ENCODE results near the gene MAGEB3. TPM values are rescaled to one million over a fixed set of nuclear protein-coding genes. Genes with fewer than 3 reads are reported as not detected.

The MAGEB3 gene
- polyA plus RNA-seq, 1 of the 3 experiments (the other 2 are of a cell fraction), result not detected

DNA sequence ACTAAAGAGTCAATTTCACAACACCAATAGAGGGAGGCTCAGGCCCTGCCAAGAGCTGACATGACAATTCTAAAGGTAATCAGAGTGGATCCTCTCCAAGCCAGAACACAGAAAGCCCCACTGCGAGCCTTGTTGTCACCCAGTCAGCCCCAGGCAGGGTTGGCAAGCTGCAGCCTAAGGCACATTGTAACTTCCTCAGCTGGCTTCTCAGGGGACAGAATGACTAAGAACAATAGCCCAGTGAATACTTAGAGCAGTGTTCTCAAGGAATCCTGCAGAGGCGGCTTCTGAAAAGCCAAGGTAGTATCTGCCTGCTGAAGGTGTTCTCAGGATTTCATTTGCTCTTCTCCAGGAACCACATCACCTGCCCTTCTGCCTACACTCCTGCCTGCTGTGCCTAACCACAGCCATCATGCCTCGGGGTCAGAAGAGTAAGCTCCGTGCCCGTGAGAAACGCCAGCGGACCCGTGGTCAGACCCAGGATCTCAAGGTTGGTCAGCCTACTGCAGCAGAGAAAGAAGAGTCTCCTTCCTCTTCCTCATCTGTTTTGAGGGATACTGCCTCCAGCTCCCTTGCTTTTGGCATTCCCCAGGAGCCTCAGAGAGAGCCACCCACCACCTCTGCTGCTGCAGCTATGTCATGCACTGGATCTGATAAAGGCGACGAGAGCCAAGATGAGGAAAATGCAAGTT is 11.4 kb downstream of the MAGEB3 start, which contains the start of gene MAGEB4:
Gene MAGEB4, plus strand, starts transcription at position 277 of the 692 bp plus-strand sequence. Its CDS starts 136 bp downstream, at position 413.
- Histone ChIP-seq H4K20me1 (ENCODE audit: insufficient read depth) (no peaks in the 10 kb centered on the region), H3K4me3 (ENCODE audit: low read depth in 2 of 2, low read length in 1 of 2) (no peak within 1 kb of the TSS), H3K36me3 (replicated peaks in 1 of 2; ENCODE audit: control insufficient read depth in 1 of 2, insufficient read depth in 2 of 2, low read length in 1 of 2) (no peaks in the 10 kb centered on the region), H2AFZ (ENCODE audit: low read depth) (no peak within 1 kb of the TSS), H3K9ac (no peak within 1 kb of the TSS), H3F3A (replicated peaks; ENCODE audit: insufficient read depth) (no peaks in the 10 kb centered on the region), H3K9me3 (no peaks in the 10 kb centered on the region), H3K27me3 (ENCODE audit: insufficient read depth) (peaks cover 20% of the 10 kb centered on the region; the same call in 1 of the 2 replicates), H3K4me1 (ENCODE audit: control insufficient read depth in 1 of 2, insufficient read depth in 2 of 2, low read depth in 1 of 2, low read length in 1 of 2) (no peaks in the 10 kb centered on the region), H3K79me2 (ENCODE audit: insufficient read depth) (no peaks in the 10 kb centered on the region), H3K9me2 (no peaks in the 10 kb centered on the region), H3K27ac (ENCODE audit: low read depth in 2 of 2, low read length in 1 of 2) (no peak within 1 kb of the TSS), H3K4me2 (no peak within 1 kb of the TSS)
- no peak for TF ChIP-seq FOSL2 (IDR thresholded peaks at IDR 0.05; ENCODE audit: borderline replicate concordance, low read depth)
- TF ChIP-seq, protein P1, sequence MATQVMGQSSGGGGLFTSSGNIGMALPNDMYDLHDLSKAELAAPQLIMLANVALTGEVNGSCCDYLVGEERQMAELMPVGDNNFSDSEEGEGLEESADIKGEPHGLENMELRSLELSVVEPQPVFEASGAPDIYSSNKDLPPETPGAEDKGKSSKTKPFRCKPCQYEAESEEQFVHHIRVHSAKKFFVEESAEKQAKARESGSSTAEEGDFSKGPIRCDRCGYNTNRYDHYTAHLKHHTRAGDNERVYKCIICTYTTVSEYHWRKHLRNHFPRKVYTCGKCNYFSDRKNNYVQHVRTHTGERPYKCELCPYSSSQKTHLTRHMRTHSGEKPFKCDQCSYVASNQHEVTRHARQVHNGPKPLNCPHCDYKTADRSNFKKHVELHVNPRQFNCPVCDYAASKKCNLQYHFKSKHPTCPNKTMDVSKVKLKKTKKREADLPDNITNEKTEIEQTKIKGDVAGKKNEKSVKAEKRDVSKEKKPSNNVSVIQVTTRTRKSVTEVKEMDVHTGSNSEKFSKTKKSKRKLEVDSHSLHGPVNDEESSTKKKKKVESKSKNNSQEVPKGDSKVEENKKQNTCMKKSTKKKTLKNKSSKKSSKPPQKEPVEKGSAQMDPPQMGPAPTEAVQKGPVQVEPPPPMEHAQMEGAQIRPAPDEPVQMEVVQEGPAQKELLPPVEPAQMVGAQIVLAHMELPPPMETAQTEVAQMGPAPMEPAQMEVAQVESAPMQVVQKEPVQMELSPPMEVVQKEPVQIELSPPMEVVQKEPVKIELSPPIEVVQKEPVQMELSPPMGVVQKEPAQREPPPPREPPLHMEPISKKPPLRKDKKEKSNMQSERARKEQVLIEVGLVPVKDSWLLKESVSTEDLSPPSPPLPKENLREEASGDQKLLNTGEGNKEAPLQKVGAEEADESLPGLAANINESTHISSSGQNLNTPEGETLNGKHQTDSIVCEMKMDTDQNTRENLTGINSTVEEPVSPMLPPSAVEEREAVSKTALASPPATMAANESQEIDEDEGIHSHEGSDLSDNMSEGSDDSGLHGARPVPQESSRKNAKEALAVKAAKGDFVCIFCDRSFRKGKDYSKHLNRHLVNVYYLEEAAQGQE (IDR thresholded peaks at IDR 0.05; ENCODE audit: low read depth, low read length), result no peak
- no peak for TF ChIP-seq GABPA (IDR thresholded peaks at IDR 0.05; ENCODE audit: low read depth)
- no peak for TF ChIP-seq RFX5 (IDR thresholded peaks at IDR 0.05; ENCODE audit: low read length)
- TF ChIP-seq SIN3A (IDR thresholded peaks at IDR 0.05; ENCODE audit: borderline replicate concordance, low read depth, low read length), result no peak
- TF ChIP-seq, protein P2, sequence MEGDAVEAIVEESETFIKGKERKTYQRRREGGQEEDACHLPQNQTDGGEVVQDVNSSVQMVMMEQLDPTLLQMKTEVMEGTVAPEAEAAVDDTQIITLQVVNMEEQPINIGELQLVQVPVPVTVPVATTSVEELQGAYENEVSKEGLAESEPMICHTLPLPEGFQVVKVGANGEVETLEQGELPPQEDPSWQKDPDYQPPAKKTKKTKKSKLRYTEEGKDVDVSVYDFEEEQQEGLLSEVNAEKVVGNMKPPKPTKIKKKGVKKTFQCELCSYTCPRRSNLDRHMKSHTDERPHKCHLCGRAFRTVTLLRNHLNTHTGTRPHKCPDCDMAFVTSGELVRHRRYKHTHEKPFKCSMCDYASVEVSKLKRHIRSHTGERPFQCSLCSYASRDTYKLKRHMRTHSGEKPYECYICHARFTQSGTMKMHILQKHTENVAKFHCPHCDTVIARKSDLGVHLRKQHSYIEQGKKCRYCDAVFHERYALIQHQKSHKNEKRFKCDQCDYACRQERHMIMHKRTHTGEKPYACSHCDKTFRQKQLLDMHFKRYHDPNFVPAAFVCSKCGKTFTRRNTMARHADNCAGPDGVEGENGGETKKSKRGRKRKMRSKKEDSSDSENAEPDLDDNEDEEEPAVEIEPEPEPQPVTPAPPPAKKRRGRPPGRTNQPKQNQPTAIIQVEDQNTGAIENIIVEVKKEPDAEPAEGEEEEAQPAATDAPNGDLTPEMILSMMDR (IDR thresholded peaks at IDR 0.05), result no peak
- TF ChIP-seq, protein P3, sequence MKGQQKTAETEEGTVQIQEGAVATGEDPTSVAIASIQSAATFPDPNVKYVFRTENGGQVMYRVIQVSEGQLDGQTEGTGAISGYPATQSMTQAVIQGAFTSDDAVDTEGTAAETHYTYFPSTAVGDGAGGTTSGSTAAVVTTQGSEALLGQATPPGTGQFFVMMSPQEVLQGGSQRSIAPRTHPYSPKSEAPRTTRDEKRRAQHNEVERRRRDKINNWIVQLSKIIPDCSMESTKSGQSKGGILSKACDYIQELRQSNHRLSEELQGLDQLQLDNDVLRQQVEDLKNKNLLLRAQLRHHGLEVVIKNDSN (IDR thresholded peaks at IDR 0.05; ENCODE audit: borderline replicate concordance, low read depth), result no peak
- TF ChIP-seq, protein P4, sequence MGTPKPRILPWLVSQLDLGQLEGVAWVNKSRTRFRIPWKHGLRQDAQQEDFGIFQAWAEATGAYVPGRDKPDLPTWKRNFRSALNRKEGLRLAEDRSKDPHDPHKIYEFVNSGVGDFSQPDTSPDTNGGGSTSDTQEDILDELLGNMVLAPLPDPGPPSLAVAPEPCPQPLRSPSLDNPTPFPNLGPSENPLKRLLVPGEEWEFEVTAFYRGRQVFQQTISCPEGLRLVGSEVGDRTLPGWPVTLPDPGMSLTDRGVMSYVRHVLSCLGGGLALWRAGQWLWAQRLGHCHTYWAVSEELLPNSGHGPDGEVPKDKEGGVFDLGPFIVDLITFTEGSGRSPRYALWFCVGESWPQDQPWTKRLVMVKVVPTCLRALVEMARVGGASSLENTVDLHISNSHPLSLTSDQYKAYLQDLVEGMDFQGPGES (IDR thresholded peaks at IDR 0.05; ENCODE audit: low read depth, low read length), result no peak
- no peak for TF ChIP-seq TAF1 (IDR thresholded peaks at IDR 0.05; ENCODE audit: borderline replicate concordance, low read depth, low read length)
- TF ChIP-seq FOXM1 (IDR thresholded peaks at IDR 0.05; ENCODE audit: low read depth), result no peak
- TF ChIP-seq EZH2phosphoT487 (IDR thresholded peaks at IDR 0.05; ENCODE audit: borderline replicate concordance, low read depth), result no peak
- no peak for TF ChIP-seq NRF1 (IDR thresholded peaks at IDR 0.05; ENCODE audit: low read depth, low read length)
- ChIA-PET CTCF (no interaction called here), POLR2A (no interaction called here)
- 9% methylated on average over 9 of the region's 10 CpGs for WGBS (ENCODE audit: low lambda C conversion rate)
- DNase-seq, result no peak
